Activated CD8-positive, alpha-beta memory T cell treated with anti-CD3 and anti-CD28 coated beads for 36 hours (primary cell): ENCODE data around the gene SHC3. TPM values are rescaled to one million over a fixed set of nuclear protein-coding genes. Genes with fewer than 3 reads are reported as not detected.

Experiments
- CTCF ChIA-PET: fragments of 350-600 bp; sonication (Branson Sonifier 250); formaldehyde crosslinking; loops from one replicate; lab custom pipeline; 2021; ENCODE audit warnings: antibody characterized with exemption; lab: Charles Lee
- POLR2A ChIA-PET: fragments of 350-600 bp; sonication (Branson Sonifier 250); formaldehyde crosslinking; loops from one replicate; lab custom pipeline; 2021; ENCODE audit warnings: antibody characterized with exemption; lab: Charles Lee
- total RNA-seq, 2 experiments: library from RNA; stranded (reverse); gene quantifications; one replicate each; pipeline ENCODE4 v1.2.3, GENCODE V29; 2021

SHC3 gene
- total RNA-seq, 2 experiments from 2014 or later: not detected

DNA sequence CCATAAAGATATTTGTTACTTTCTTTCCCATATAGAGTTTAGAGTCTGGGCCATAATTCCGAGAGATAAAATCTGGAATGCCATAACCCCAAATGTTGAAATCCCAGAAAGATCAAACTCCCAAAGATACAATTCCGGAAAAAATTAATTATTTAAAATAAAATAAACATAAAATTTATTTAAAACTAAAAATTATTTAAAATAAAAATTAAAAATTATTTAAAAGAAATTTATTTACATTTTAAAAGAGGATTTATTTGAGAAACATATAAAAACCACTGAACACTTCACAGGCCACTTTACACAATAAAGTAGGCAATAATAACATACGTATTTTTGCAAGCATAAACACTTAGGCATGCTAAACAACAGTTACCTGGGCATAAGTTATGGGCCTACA is 57.9 kb downstream of the SHC3 start:
- ChIA-PET CTCF (no interaction called here), POLR2A (no interaction called here)

- CTCF ChIA-PET: no interaction called here
- POLR2A ChIA-PET: no interaction called here
Observed at GRCh38 chr9:89116805-89117192, 61.8 kb downstream of the SHC3 start.

- CTCF ChIA-PET: no interaction called here
- POLR2A ChIA-PET: no interaction called here
Observed at GRCh38 chr9:89116064-89116804, 62.4 kb downstream of the SHC3 start.

- CTCF ChIA-PET: no interaction called here
- POLR2A ChIA-PET: no interaction called here
Observed at GRCh38 chr9:89115426-89115825, 63.2 kb downstream of the SHC3 start.

DNA sequence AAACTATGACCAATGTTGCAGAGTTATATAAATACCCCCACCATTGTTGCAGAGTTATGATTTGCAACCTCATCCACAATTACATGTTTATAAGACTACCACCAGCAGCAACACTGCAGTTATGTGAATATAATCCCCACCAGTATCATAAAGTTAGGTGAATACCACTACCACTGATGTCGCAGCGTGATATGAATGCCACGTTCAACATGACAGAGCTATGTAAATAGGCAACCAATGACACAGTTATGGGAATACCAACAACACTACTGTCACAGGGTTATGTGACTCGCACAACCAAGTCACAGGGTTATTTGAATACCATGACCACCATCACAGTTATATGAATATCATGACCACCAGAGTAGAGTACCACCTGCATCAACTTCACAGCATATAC is 63.9 kb downstream of the SHC3 start:
- ChIA-PET CTCF (no interaction called here), POLR2A (no interaction called here)

GRCh38 chr9:89113851-89114250 is 64.8 kb downstream of the SHC3 start:
- POLR2A ChIA-PET: no interaction called here
- CTCF ChIA-PET: no interaction called here

DNA sequence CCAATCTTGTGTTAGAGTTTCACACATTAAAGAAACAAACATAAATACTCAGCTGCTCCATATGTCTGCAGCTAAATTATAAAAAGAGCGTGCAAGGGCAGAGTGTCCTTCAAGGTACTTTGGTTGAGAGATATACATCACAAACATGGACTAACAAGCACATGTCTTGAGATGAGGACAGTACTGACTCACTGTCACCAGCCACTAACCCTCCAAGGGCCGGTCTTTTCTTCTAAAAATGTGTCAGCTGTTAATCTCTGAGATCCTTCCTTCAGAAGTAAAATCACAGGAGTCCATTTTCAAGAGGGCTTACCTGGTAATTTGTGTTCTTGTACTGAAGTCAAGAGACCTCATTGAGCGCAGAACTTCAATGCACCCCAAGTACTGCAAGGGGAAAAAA is 66.4 kb downstream of the SHC3 start:
- ChIA-PET POLR2A (no interaction called here), CTCF (no interaction called here)

DNA sequence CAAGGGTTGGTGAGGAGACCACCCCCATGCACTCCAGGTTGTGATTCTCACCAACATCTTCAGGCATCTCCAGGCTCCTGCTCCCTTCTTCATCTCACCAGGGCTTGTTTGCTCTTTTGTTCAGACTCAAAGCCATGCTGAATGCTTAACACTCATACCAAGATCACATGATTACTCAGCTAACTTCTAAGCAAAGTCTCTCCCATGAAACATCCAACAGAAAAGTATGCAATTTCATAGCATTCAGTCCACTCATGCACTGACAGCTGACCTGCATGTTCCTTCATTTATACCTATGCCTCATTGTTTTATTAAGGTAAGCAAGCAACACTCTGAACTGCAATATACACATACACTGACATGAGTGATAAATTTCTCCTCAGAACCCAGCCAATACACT is 69.0 kb downstream of the SHC3 start:
- POLR2A ChIA-PET: no interaction called here

DNA sequence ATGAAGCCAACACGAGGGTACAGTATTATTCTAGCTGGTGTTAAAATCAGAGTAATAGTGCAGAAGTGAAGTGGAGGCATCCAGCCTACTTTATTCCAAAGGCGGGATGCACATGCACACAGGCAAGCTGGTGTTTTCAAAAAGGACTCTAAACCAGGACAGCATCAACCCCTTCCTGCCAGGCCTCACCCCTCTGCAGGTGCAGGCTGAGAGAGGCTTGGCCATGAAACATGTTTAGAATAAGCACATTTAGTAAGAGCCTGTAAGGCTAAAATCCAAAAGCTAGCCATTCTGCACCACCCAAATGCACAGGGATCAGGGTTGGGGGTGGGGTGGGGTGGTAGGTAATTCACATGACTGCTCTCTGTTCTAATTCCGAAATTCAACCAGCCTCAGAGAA is 71.2 kb downstream of the SHC3 start:
- CTCF ChIA-PET: no interaction called here
- POLR2A ChIA-PET: no interaction called here

More for the DNA sequence above, 69.0 kb downstream of the SHC3 start:
- CTCF ChIA-PET: no interaction called here

- ChIA-PET CTCF (no interaction called here), POLR2A (no interaction called here)
Observed at GRCh38 chr9:89106224-89106851, 72.3 kb downstream of the SHC3 start.

- POLR2A ChIA-PET: no interaction called here
- CTCF ChIA-PET: no interaction called here
Observed at GRCh38 chr9:89104821-89105220, 73.8 kb downstream of the SHC3 start.

DNA sequence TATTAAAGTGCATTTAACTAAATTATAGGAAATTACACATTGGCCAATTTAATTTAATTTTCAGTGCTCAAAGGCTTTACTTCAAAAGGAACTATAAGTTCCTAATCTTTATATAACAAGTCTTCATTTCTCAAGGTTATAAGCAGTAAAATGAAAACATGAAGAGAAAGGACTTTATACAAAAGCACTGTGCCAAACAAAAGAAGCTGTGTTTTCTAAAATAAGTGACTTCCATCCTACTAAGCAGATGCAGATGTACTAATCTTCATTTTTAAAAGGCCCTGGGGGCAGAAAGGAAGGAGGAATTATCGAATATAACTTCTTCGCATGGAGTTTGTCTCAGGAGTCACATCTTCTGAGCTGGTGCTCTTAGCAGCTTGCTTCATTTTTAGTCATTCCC is 81.4 kb downstream of the SHC3 start:
- ChIA-PET POLR2A (no interaction called here), CTCF (no interaction called here)

GRCh38 chr9:89096807-89097206 is 81.8 kb downstream of the SHC3 start:
- ChIA-PET CTCF (no interaction called here), POLR2A (no interaction called here)

DNA sequence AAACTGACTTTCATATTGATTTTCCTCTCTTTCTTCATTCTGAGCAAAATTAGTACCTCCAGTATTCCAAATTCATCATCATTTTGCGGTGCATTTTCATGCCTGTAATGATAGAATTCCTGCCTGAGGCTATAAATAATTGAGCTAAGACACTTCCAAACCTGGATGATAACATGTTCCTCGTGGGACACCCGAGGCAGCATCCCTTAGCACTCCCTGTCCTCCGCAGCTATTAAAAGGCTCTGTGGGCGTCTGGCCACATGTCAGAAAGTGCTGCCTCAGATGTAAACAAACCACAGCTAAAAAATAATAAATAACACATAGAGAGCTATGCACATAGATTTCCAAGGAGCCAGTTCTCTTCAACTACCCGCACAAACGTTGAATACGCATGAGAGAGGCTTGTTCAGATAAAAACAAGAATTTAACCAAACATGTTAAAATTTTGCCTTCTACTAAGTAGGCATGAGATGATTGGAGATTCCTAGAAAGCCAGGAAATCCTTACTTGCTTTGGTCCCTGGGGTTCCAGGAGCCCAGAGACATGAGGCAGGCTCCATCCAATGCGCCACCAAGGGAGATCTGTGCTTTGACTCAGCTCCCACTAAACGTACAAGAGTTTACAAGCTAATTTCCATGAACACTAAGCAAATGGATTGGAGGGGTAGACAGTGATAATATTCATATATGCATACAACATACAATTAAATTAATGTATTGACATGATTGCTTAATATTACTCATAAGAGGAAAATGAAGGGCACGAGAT is 82.7 kb downstream of the SHC3 start:
- POLR2A ChIA-PET: no interaction called here
- CTCF ChIA-PET: no interaction called here

- ChIA-PET CTCF (no interaction called here), POLR2A (interaction anchor here (0.6 kb wide), 1 partner anchor 212 kb away, joined by 3 read pairs; no protein-coding TSS in a partner anchor)
Observed at GRCh38 chr9:89093201-89093975, 85.2 kb downstream of the SHC3 start.

DNA sequence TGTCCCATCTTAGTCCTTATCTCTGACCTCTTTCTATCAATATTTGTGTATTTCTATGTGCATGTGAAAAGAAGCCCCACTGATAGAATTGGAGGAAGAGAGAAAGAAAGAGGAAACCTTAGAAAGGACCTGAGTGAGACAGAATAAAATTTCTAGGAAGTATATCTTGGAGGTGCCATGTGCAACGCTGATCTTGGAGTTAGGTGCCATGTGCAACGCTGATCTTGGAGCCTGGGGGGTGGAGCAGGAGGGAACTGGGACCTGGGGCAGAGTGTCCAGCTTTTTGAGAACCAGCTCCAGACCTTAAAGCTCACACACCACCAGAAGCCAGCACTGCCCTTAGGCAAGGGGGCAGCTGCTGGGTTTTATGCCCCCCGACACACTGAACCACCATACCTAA is 89.4 kb downstream of the SHC3 start:
- ChIA-PET CTCF (no interaction called here), POLR2A (no interaction called here)

GRCh38 chr9:89083626-89084025 is 95.0 kb downstream of the SHC3 start:
- POLR2A ChIA-PET: no interaction called here
- CTCF ChIA-PET: no interaction called here

- POLR2A ChIA-PET: no interaction called here
- CTCF ChIA-PET: interaction anchor here (0.7 kb wide), 1 partner anchor 189 kb away, joined by 3 read pairs; no protein-coding TSS in a partner anchor
Observed at GRCh38 chr9:89080193-89080592, 98.4 kb downstream of the SHC3 start.

GRCh38 chr9:89079391-89079790 is 99.2 kb downstream of the SHC3 start:
- POLR2A ChIA-PET: no interaction called here
- CTCF ChIA-PET: no interaction called here

DNA sequence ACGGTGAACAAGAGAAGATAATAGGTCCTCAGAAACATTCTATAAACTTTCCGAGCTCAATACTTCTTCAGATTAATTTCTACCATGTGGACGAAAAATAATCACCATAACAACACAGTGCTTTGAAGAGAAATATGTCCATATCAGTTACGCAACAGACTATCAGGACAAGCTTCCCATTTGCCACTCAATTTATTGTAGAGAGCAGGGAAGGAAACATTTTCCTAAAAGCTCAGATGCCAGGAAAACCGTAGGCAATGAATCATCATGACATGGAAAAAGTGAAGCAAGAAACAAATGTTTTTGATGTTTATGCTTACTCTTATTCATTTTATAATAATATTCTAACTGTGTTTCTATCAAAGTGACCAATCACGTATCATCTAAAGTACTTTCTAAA is 99.8 kb downstream of the SHC3 start:
- ChIA-PET POLR2A (no interaction called here), CTCF (no interaction called here)
